ENCODE measurements around the gene HEPACAM2. TPM values are rescaled to one million over a fixed set of nuclear protein-coding genes. Genes with fewer than 3 reads are reported as not detected.

Gene HEPACAM2
- total and polyA plus RNA-seq, 12 donors: 0.03 to 0.39 (median 0.22) TPM; not detected in 6

GRCh38 chr7:93178213-93178612 is 48.1 kb downstream of the HEPACAM2 start:
- no peaks in the 10 kb centered on the region for H3K4me1 ChIP-seq (replicated peaks in 1 of 2)
- H3K27me3 ChIP-seq: no peaks in the 10 kb centered on the region
- TF ChIP-seq CTCF (IDR thresholded peaks at IDR 0.05) (peak in 2 of 6 experiments; percentile 23 to 27), POLR2A (IDR thresholded peaks at IDR 0.05) (no peak)
- 12 to 20% (median 14%) methylated on average over 3 of the region's 3 CpGs for WGBS, 4 donors
- no peak overlapping the region for H3K27ac ChIP-seq
- DNase-seq: no peak
- H3K4me3 ChIP-seq: no peak overlapping the region
- no peaks in the 10 kb centered on the region for H3K9me3 ChIP-seq (replicated peaks in 1 of 3)
- no peaks in the 10 kb centered on the region for H3K36me3 ChIP-seq (replicated peaks in 1 of 2)
- intact Hi-C loops (cut with DNase I): no loop called here

- Histone ChIP-seq H3K27ac (no peak overlapping the region), H3K9me3 (replicated peaks in 1 of 3) (no peaks in the 10 kb centered on the region), H3K4me3 (no peak overlapping the region), H3K36me3 (replicated peaks in 1 of 2) (no peaks in the 10 kb centered on the region), H3K27me3 (no peaks in the 10 kb centered on the region), H3K4me1 (replicated peaks in 1 of 2) (no peaks in the 10 kb centered on the region)
- 44 to 62% (median 54%) methylated on average over 2 of the region's 2 CpGs for WGBS, 4 donors
- TF ChIP-seq POLR2A (IDR thresholded peaks at IDR 0.05) (no peak), CTCF (IDR thresholded peaks at IDR 0.05) (no peak)
- no peak for DNase-seq
- intact Hi-C loops (cut with DNase I): no loop called here
Measured at GRCh38 chr7:93176992-93177580, 49.2 kb downstream of the HEPACAM2 start.

GRCh38 chr7:93175219-93175618 is 51.0 kb downstream of the HEPACAM2 start:
- H3K27ac ChIP-seq: no peak overlapping the region
- H3K4me1 ChIP-seq (replicated peaks in 1 of 2): no peaks in the 10 kb centered on the region
- no peaks in the 10 kb centered on the region for H3K36me3 ChIP-seq (replicated peaks in 1 of 2)
- WGBS, 4 donors: 94 to 96% (median 95%) methylated on average over 2 of the region's 2 CpGs; no CpG with 5 or more reads in 1 of the 4 donors
- no peak for DNase-seq
- TF ChIP-seq CTCF (IDR thresholded peaks at IDR 0.05): no peak
- no peak for TF ChIP-seq POLR2A (IDR thresholded peaks at IDR 0.05)
- H3K27me3 ChIP-seq: no peaks in the 10 kb centered on the region
- H3K4me3 ChIP-seq: no peak overlapping the region
- intact Hi-C loops (cut with DNase I): no loop called here
- no peaks in the 10 kb centered on the region for H3K9me3 ChIP-seq (replicated peaks in 1 of 3)

- DNase-seq: no peak
- intact Hi-C loops (cut with DNase I): no loop called here
- WGBS, 4 donors: 56 to 72% (median 64%) methylated on average over 2 of the region's 2 CpGs
- H3K27me3 ChIP-seq: no peaks in the 10 kb centered on the region
- no peak overlapping the region for H3K4me3 ChIP-seq
- TF ChIP-seq POLR2A (IDR thresholded peaks at IDR 0.05) (no peak), CTCF (IDR thresholded peaks at IDR 0.05) (no peak)
- no peaks in the 10 kb centered on the region for H3K9me3 ChIP-seq (replicated peaks in 1 of 3)
- no peaks in the 10 kb centered on the region for H3K4me1 ChIP-seq (replicated peaks in 1 of 2)
- no peak overlapping the region for H3K27ac ChIP-seq
- H3K36me3 ChIP-seq (replicated peaks in 1 of 2): no peaks in the 10 kb centered on the region
Measured at GRCh38 chr7:93172683-93173082, 53.6 kb downstream of the HEPACAM2 start.
